HG03064 (cell line): Measurements from ENCODE around the gene BMP6.

Source experiments
- ATAC-seq: cut with Tn5 transposase; IDR thresholded peaks from one replicate; pipeline ENCODE4 v1.9.1; 2021; ENCODE audit warnings: low read depth; ENCODE audit not compliant: unreplicated experiment

BMP6 gene

GRCh38 chr6:7819431-7820015, 93.6 kb downstream of the BMP6 start:
- no peak for ATAC-seq

GRCh38 chr6:7820288-7820835, 94.5 kb downstream of the BMP6 start:
- ATAC-seq, result no peak

- ATAC-seq, result no peak
Observed at GRCh38 chr6:7821426-7821825, 95.5 kb downstream of the BMP6 start.

GRCh38 chr6:7823552-7823951, 97.7 kb downstream of the BMP6 start:
- no peak for ATAC-seq

GRCh38 chr6:7825986-7826385, 100.1 kb downstream of the BMP6 start:
- no peak for ATAC-seq

GRCh38 chr6:7827142-7827541, 101.2 kb downstream of the BMP6 start:
- no peak for ATAC-seq

GRCh38 chr6:7828124-7828523, 102.2 kb downstream of the BMP6 start:
- ATAC-seq, result no peak

GRCh38 chr6:7832904-7833750, 107.2 kb downstream of the BMP6 start:
- no peak for ATAC-seq

- ATAC-seq, result no peak
Observed at GRCh38 chr6:7833751-7834070, 107.8 kb downstream of the BMP6 start.

- ATAC-seq, result no peak
Observed at GRCh38 chr6:7836371-7837026, 110.6 kb downstream of the BMP6 start.

GRCh38 chr6:7841781-7842468, 116.0 kb downstream of the BMP6 start:
- ATAC-seq, result no peak

GRCh38 chr6:7846966-7847818, 121.3 kb downstream of the BMP6 start:
- ATAC-seq, result no peak

GRCh38 chr6:7848229-7848628, 122.3 kb downstream of the BMP6 start:
- ATAC-seq, result no peak

GRCh38 chr6:7851780-7852179, 125.9 kb downstream of the BMP6 start:
- no peak for ATAC-seq

- no peak for ATAC-seq
Observed at GRCh38 chr6:7859591-7859990, 133.7 kb downstream of the BMP6 start.

- no peak for ATAC-seq
Observed at GRCh38 chr6:7865781-7866180, 139.9 kb downstream of the BMP6 start.

- ATAC-seq, result no peak
Observed at GRCh38 chr6:7866526-7866925, 140.6 kb downstream of the BMP6 start.

- ATAC-seq, result no peak
Observed at GRCh38 chr6:7868926-7869325, 143.0 kb downstream of the BMP6 start.

- no peak for ATAC-seq
Observed at GRCh38 chr6:7878401-7878964, 152.6 kb downstream of the BMP6 start.

- no peak for ATAC-seq
Observed at GRCh38 chr6:7879043-7879442, 153.1 kb downstream of the BMP6 start.
